ENCODE results near the gene GALR3. TPM values are rescaled to one million over a fixed set of nuclear protein-coding genes. Genes with fewer than 3 reads are reported as not detected.

The GALR3 gene, protein sequence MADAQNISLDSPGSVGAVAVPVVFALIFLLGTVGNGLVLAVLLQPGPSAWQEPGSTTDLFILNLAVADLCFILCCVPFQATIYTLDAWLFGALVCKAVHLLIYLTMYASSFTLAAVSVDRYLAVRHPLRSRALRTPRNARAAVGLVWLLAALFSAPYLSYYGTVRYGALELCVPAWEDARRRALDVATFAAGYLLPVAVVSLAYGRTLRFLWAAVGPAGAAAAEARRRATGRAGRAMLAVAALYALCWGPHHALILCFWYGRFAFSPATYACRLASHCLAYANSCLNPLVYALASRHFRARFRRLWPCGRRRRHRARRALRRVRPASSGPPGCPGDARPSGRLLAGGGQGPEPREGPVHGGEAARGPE
- polyA plus RNA-seq (2012; ENCODE audit: missing spikeins) = not detected

DNA sequence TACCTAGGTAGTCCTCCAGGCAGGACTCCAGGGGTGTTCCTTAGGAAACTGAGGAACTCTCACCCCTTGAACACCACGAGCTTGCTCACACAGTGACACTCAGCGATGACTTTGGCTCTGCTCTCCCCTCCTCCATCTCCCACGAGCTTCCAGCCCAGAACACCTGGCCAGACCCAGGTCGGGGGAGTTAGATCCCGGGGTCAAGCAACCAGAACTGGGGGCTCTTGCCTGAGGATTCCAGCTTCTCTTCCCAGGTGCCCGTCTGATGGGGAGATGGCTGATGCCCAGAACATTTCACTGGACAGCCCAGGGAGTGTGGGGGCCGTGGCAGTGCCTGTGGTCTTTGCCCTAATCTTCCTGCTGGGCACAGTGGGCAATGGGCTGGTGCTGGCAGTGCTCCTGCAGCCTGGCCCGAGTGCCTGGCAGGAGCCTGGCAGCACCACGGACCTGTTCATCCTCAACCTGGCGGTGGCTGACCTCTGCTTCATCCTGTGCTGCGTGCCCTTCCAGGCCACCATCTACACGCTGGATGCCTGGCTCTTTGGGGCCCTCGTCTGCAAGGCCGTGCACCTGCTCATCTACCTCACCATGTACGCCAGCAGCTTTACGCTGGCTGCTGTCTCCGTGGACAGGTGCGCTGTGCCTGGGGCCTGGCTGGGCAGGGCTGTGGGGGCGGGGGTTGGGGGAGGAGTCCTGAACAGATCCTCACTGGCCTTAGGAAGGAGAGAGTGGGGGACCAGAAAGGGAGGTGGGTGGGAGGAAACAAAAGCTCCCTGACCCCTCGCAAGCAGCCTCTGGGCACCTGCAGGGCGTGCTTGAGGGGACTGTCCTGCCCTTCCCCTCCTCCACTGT, at the start of gene GALR3:
Gene GALR3 (plus strand): TSS at position 249 of the 852 bp plus-strand sequence. CDS start 25 bp downstream, at position 274.
- DNase-seq (ENCODE audit: insufficient read length) (no peak), FAIRE-seq (no peak)
- TF ChIP-seq POLR2A (IDR thresholded peaks at IDR 0.05; ENCODE audit: low read depth, low read length) (no peak), TAF1 (IDR thresholded peaks at IDR 0.05; ENCODE audit: borderline replicate concordance, low read depth, low read length) (no peak), POLR2AphosphoS5 (IDR thresholded peaks at IDR 0.05; ENCODE audit: low read depth, low read length) (no peak)

DNA sequence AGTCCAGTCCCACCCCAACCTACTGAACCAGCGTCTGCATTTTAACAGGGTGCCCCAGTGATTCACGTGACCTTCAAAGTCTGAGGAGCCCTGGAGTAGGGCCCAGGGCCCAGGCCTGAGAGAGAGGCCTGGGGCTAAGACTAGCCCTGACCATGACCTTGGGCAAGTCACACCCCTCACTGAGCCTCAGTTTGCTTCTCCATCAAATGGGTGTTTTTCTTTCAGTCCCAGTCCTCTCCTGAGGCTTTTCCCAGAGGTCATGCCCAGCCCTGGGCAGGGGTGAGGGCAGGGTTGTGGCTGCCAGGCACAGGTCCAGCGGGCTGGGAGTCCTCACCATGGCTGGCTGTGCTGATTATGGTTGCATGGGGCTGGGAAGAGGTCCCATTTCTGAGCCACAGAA, 48.5 kb upstream of the GALR3 start:
- TF ChIP-seq POLR2AphosphoS5 (IDR thresholded peaks at IDR 0.05; ENCODE audit: low read depth, low read length) = no peak
- TF ChIP-seq TAF1 (IDR thresholded peaks at IDR 0.05; ENCODE audit: borderline replicate concordance, low read depth, low read length) = no peak
- TF ChIP-seq POLR2A (IDR thresholded peaks at IDR 0.05; ENCODE audit: low read depth, low read length) = no peak
- no peak for DNase-seq (ENCODE audit: insufficient read length)
- no peak for FAIRE-seq

DNA sequence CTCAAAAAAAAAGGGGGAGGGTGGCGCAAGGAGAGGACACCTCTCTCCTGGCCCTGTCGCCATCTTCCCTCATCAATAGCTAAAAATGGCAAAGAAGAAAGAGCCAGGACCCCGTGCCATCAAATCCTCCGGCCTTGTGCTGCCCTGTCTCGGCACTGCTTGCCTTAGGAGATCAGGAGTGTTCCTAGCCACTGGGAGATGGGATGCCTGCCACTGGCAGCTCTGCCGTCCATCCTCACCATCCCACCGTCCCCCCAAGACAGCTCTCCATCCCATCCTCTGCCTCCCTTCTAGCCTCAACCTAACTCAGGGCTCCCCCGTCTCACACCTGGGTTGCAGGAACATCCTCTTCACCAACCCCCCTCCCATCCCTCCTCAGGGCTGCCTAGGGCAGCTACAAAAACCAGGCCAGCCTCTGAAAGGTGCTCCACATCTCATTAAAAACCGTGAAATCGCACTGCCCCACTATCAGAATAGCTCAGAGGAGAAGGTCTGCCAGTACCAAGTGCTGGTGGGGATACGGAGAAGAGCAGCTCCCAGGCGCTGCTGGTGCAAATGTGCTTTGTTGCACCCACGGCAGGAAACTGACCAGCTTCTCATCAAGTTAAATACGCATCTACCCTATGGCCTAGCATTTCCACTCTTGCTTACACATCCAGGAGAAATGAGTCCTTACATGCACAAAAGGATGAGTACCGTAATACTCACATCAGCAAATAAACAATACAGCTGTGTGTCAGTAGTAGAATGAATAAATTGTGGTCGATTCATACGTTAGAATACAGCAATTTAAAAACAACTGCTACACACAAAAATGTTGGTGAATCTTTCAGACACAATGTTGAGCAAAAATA, 47.2 kb upstream of the GALR3 start:
- FAIRE-seq = no peak
- TF ChIP-seq TAF1 (IDR thresholded peaks at IDR 0.05; ENCODE audit: borderline replicate concordance, low read depth, low read length) = no peak
- no peak for TF ChIP-seq POLR2A (IDR thresholded peaks at IDR 0.05; ENCODE audit: low read depth, low read length)
- TF ChIP-seq POLR2AphosphoS5 (IDR thresholded peaks at IDR 0.05; ENCODE audit: low read depth, low read length) = no peak; the same call in 1 of the 2 replicates
- DNase-seq (ENCODE audit: insufficient read length) = no peak

DNA sequence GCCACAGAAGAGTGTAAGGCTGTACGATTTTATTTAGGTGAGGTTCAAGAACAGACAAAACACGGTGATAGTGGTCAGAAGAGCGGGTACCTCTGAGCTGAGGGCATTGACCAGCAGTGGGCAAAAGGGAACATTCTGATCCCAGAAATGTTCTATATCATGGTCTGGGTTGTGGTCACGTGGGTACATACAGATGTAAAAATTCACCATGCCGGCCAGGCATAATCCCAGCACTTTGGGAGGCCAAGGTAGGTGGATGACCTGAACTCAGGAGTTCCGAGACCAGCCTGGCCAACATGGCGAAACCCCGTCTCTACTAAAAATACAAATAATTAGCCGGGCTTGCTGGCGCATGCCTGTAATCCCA, 46.6 kb upstream of the GALR3 start:
- DNase-seq (ENCODE audit: insufficient read length) (no peak), FAIRE-seq (no peak)
- TF ChIP-seq POLR2A (IDR thresholded peaks at IDR 0.05; ENCODE audit: low read depth, low read length) (no peak), POLR2AphosphoS5 (IDR thresholded peaks at IDR 0.05; ENCODE audit: low read depth, low read length) (no peak), TAF1 (IDR thresholded peaks at IDR 0.05; ENCODE audit: borderline replicate concordance, low read depth, low read length) (no peak)

DNA sequence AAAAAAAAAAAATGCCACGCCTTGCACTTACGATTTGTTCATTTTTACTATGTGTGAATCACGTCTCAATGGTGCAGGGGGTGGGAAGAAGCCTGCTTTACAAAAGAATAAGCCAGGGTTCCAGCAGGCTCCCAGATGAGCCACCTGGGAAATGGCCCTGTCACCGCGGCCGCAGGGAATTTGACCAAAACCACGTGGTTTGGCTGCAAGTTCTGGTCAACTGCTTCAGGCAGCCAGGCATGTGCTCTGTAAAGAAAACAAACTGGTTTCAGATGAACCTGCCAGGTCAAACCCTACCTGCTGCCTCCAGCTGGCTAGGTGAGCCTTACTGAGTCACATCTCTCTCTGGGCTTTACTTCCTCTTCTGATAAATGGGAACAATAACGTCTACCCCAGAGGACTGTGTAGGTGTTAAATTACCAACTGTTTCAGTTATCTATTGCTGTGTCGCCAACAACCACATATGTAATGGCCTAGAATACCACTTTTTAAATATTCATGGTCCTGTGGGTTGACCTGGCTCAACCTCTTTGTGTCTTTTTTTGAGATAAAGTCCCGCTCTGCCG, 46.0 kb upstream of the GALR3 start:
- DNase-seq (ENCODE audit: insufficient read length) (peak; percentile 48), FAIRE-seq (peak; percentile 88)
- TF ChIP-seq POLR2A (IDR thresholded peaks at IDR 0.05; ENCODE audit: low read depth, low read length) (no peak), POLR2AphosphoS5 (IDR thresholded peaks at IDR 0.05; ENCODE audit: low read depth, low read length) (no peak), TAF1 (IDR thresholded peaks at IDR 0.05; ENCODE audit: borderline replicate concordance, low read depth, low read length) (no peak)

DNA sequence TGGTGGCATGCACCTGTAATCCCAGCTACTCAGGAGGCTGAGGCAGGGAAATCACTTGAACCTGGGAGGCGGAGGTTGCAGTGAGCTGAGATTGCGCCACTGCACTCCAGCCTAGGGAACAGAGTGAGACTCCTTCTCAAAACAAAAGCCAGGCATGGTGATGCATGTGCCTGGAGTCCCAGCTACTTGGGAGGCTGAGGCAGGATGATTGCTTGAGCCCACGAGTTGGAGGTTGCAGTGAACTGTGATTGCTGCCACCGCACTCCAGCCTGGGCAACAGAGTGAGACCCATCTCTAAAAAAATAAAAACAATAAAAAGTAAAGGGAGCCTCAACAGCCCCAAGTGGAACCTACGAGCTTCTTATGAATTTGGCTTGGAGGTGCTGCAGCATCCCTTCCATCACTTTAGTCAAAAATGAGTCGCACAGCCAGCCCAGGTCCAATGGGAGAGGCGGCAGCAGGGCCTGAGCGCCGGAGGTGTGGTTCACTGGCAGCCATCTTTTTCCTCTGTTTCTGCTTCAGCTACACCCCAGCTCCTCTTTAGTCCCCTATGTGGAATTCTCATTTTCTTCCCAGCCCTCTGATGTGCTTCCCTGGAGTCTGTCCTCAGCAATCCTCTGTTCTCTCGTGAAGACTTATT, 44.7 kb upstream of the GALR3 start:
- no peak for TF ChIP-seq POLR2AphosphoS5 (IDR thresholded peaks at IDR 0.05; ENCODE audit: low read depth, low read length)
- TF ChIP-seq POLR2A (IDR thresholded peaks at IDR 0.05; ENCODE audit: low read depth, low read length) = no peak
- no peak for TF ChIP-seq TAF1 (IDR thresholded peaks at IDR 0.05; ENCODE audit: borderline replicate concordance, low read depth, low read length)
- DNase-seq (ENCODE audit: insufficient read length) (no peak), FAIRE-seq (no peak)

DNA sequence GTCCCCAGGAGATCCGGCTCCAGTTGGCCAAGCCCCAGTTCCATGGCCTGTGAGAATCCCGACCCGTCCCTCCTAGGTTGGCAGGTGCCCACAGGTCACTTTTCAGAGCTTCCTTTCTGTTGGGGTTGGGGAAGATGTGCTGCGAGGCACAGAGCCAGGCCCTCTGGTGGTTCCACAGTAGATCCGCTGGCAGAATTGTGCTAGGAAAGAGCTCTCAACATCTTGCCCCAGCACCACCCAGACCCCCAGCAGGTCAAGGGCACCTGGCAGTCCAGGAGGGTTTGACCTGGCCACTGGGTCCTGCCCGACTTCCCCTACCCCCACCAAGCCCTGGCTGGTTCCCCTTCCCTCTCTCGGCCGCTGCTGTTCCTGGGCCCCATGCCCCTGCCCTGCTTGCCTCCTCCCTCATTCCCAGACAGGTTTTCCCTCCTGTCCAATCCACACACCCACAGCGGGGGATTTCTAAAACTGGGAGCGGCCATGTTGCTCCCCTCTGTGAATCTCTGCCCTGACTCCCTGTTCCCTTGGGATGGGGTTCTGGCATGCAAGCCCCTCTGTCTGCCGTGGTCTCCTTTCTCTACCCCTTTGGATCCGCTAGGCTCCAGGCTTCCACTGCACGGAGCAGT, 41.6 kb upstream of the GALR3 start:
- no peak for TF ChIP-seq POLR2A (IDR thresholded peaks at IDR 0.05; ENCODE audit: low read depth, low read length)
- DNase-seq (ENCODE audit: insufficient read length) (no peak), FAIRE-seq (no peak)

DNA sequence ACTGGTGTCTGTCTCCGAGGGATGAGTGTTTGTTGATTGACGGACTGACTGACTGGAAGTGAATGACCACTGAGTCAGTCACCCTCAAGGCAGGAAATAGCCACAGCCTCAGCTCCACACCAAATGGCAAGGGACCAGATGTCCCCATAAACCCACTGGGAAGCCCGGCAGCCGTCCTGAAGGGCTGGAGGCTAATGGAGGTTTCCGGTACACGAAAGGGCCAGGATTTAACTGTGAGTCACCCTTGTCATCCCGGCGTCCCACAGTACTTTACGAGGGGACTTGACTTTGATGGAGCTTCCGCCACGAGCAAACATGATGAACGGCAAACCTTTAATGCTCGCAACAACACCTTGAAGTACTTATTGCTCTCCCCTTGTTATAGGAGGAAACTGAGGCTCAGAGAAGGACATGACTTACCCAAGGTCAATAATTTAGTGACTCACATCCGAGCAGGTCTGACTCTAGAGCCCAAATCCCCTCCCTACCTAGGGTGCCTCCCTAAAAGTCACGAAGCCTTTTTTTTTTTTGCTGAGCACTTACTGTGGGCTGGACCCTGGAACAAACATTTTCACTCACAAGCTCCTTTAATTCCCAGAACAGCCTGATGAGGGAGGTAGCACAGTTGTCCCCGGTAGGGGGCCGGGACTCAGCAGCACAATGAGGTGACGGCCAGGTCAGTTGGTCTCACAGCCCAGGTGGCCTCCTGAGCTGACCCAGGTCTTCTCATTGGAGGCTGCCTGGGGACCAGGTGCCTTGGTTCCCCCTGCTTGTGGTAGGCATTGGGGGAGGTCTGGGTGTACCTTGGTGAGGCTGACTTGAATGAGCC, 40.6 kb upstream of the GALR3 start:
- FAIRE-seq (no peak), DNase-seq (ENCODE audit: insufficient read length) (no peak)
- no peak for TF ChIP-seq POLR2A (IDR thresholded peaks at IDR 0.05; ENCODE audit: low read depth, low read length)
- TF ChIP-seq POLR2AphosphoS5 (IDR thresholded peaks at IDR 0.05; ENCODE audit: low read depth, low read length) = no peak
- no peak for TF ChIP-seq TAF1 (IDR thresholded peaks at IDR 0.05; ENCODE audit: borderline replicate concordance, low read depth, low read length)

DNA sequence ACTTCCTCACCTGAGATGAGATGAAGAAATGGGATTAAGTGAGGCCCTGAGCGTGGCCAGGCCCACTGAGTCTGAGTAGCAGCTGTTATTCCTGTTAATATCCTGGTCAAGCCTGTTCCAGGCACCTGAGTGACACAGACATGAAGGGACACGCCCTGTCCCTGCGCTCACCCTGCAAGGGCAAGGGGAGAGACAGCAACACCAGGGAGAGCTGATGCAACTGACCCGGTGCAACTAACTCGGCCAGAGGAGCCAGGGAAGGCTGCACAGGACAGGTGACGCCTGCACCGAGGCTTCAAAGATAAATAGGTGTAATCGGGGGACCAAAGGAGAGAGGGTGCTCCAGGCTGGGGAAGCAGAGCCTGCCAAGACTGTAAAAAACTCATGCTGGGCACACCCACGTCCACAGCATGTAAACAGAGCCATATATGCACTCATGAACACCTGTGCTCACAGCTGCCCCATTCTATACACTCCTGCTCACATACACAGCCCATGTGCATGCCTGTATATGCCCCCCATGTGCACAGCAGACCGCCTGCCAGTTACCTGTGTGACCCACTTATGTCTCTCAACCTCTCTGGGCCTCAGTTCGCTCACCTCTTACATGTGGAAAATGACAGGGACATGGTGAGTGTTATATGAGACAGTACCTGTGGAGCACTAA, 38.2 kb upstream of the GALR3 start:
- FAIRE-seq = no peak
- TF ChIP-seq TAF1 (IDR thresholded peaks at IDR 0.05; ENCODE audit: borderline replicate concordance, low read depth, low read length) (no peak), POLR2A (IDR thresholded peaks at IDR 0.05; ENCODE audit: low read depth, low read length) (no peak), POLR2AphosphoS5 (IDR thresholded peaks at IDR 0.05; ENCODE audit: low read depth, low read length) (no peak)
- DNase-seq (ENCODE audit: insufficient read length) = no peak
